GM18951 (cell line): ENCODE data around the gene TMEM256.
A peak's percentile ranks its signal among the peaks of the same experiment; 100 is the strongest.

Experiments
- POLR2A ChIP-seq: IDR thresholded peaks from 4 replicates; pipeline ENCODE4 v1.6.1; 2011; ENCODE audit warnings: mild to moderate bottlenecking; ENCODE audit not compliant: insufficient read length, insufficient read depth; ENCODE audit errors: extremely low read depth
- in situ Hi-C: fragments of 300-500 bp; cut with MboI; formaldehyde crosslinking; loops from one replicate; pipeline ENCODE4 v1.12.0; 2022; ENCODE audit warnings: low sequenced_read_pairs, mixed read lengths, inconsistent platforms; ENCODE audit not compliant: unreplicated experiment

Gene TMEM256

GRCh38 chr17:7437950-7438614 lies 34.2 kb upstream of the TMEM256 start:
- in situ Hi-C loops: no loop called here
- TF ChIP-seq POLR2A: no peak

GRCh38 chr17:7437369-7437863 lies 33.5 kb upstream of the TMEM256 start:
- in situ Hi-C loops: no loop called here
- TF ChIP-seq POLR2A: no peak

- TF ChIP-seq POLR2A: peak; percentile 27
- in situ Hi-C loops: no loop called here
Observed at GRCh38 chr17:7436556-7437368, 32.9 kb upstream of the TMEM256 start.

GRCh38 chr17:7435676-7436555 lies 32.0 kb upstream of the TMEM256 start:
- in situ Hi-C loops: no loop called here
- TF ChIP-seq POLR2A: peak; percentile 39

GRCh38 chr17:7432296-7432695 lies 28.4 kb upstream of the TMEM256 start:
- in situ Hi-C loops: no loop called here
- TF ChIP-seq POLR2A: no peak

- in situ Hi-C loops: no loop called here
- no peak for TF ChIP-seq POLR2A
Observed at GRCh38 chr17:7431231-7431630, 27.3 kb upstream of the TMEM256 start.

GRCh38 chr17:7429722-7430121 lies 25.8 kb upstream of the TMEM256 start:
- in situ Hi-C loops: no loop called here

GRCh38 chr17:7428557-7428956 lies 24.7 kb upstream of the TMEM256 start, which contains the start of gene SPEM3:
SPEM3 (plus strand) TSS chr17:7428857; CDS start chr17:7428903, 46 bp downstream.
- in situ Hi-C loops: no loop called here
- TF ChIP-seq POLR2A: no peak

More at GRCh38 chr17:7429722-7430121, 25.8 kb upstream of the TMEM256 start:
- TF ChIP-seq POLR2A: no peak

- TF ChIP-seq POLR2A: no peak
- in situ Hi-C loops: no loop called here
Observed at GRCh38 chr17:7427549-7427948, 23.7 kb upstream of the TMEM256 start.

- no peak for TF ChIP-seq POLR2A
- in situ Hi-C loops: no loop called here
Observed at GRCh38 chr17:7426896-7427489, 23.1 kb upstream of the TMEM256 start.

- in situ Hi-C loops: no loop called here
Observed at GRCh38 chr17:7426203-7426863, 22.4 kb upstream of the TMEM256 start.

GRCh38 chr17:7425756-7426155 lies 21.9 kb upstream of the TMEM256 start:
- in situ Hi-C loops: no loop called here
- TF ChIP-seq POLR2A: no peak

More at GRCh38 chr17:7426203-7426863, 22.4 kb upstream of the TMEM256 start:
- no peak for TF ChIP-seq POLR2A
